Measurements from ENCODE around the gene RERE.

DNA sequence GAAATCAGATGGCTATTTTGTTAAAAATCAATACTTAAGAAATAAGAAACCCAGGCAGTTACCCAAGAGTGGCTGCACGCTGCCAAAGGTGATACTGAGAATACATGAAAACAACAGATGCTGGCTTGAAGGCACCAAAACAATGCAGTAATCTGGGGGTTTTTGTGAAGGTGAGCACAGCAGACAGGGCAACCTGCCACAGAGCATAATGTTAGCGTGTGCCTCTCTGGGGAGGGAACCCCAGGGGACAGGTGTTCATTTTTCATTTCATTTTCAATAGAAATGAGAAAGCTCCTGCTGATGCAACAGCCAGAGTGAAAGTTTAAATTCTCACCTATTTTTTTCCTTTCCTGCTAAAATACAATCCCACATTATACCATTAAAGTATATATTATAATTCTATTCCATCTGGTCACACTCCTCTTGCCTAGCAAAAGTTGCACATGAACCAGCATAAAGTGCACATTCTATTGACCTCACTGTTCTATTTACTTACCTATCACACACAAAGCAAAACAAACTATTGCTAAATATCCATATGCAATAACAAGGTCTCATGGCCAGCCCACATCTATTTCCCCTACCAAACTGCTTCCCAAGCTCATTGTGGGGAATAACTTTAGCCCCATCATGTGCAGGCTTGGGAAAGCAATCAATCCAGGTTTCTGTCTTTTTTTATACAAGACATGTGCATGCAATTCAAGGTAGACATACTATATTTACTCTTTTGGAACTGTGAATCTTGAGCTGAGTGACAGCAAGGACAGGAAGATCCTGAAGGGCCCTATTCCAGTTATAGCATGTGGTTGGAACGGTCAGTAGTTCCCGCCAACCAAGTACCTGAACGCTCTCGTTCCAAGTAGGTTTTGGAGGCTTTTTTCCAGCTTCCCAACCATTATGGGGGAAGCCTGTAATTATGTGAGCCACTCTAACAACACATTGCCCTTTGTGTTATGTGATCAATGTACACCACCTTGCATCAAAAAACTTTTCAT is 173.6 kb downstream of the RERE start:
- TF ChIP-seq, protein P1, sequence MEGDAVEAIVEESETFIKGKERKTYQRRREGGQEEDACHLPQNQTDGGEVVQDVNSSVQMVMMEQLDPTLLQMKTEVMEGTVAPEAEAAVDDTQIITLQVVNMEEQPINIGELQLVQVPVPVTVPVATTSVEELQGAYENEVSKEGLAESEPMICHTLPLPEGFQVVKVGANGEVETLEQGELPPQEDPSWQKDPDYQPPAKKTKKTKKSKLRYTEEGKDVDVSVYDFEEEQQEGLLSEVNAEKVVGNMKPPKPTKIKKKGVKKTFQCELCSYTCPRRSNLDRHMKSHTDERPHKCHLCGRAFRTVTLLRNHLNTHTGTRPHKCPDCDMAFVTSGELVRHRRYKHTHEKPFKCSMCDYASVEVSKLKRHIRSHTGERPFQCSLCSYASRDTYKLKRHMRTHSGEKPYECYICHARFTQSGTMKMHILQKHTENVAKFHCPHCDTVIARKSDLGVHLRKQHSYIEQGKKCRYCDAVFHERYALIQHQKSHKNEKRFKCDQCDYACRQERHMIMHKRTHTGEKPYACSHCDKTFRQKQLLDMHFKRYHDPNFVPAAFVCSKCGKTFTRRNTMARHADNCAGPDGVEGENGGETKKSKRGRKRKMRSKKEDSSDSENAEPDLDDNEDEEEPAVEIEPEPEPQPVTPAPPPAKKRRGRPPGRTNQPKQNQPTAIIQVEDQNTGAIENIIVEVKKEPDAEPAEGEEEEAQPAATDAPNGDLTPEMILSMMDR (IDR thresholded peaks at IDR 0.05): no peak
- no peak for TF ChIP-seq POLR2A (IDR thresholded peaks at IDR 0.05)

Data from adrenal gland (tissue), 5 donors.